Mesenchymal stem cell (in vitro differentiated cells and primary cell): ENCODE results near the gene LRRC37B.

Experiments
- DNase-seq: peaks from one replicate; pipeline ENCODE4 v3.0.0-alpha.2; 2013
- H2AFZ ChIP-seq: one replicate; pipeline ENCODE4 v1.6.1; 2013; ENCODE audit warnings: low read depth, mild to moderate bottlenecking, control low read depth, inconsistent platforms, low read length, moderate library complexity
- H2AK5ac ChIP-seq: 2 replicates; pipeline ENCODE4 v1.6.1; 2013; ENCODE audit warnings: low read length, moderate library complexity, mild to moderate bottlenecking, inconsistent platforms; ENCODE audit not compliant: severe bottlenecking
- H2BK120ac ChIP-seq: one replicate; pipeline ENCODE4 v1.6.1; 2013; ENCODE audit warnings: low read depth, mild to moderate bottlenecking, inconsistent platforms, low read length, moderate library complexity
- H2BK12ac ChIP-seq, 2 experiments: one replicate each; pipeline ENCODE4 v1.6.1; 2013; ENCODE audit warnings: inconsistent platforms in 2 of 2, low read length in 2 of 2, mild to moderate bottlenecking in 2 of 2, moderate library complexity in 2 of 2, control low read depth in 1 of 2
- H2BK15ac ChIP-seq: one replicate; pipeline ENCODE4 v1.6.1; 2013; ENCODE audit warnings: mild to moderate bottlenecking, low read depth, inconsistent platforms; ENCODE audit not compliant: poor library complexity, severe bottlenecking
- H2BK5ac ChIP-seq: 2 replicates; pipeline ENCODE4 v1.6.1; 2013; ENCODE audit warnings: low read depth, mild to moderate bottlenecking, low read length, control low read depth, inconsistent platforms; ENCODE audit not compliant: poor library complexity, severe bottlenecking
- H3K14ac ChIP-seq, 2 experiments: one replicate each; pipeline ENCODE4 v1.6.1; 2013; ENCODE audit warnings: inconsistent platforms in 2 of 2, low read length in 2 of 2, control low read depth in 1 of 2, mild to moderate bottlenecking in 1 of 2, moderate library complexity in 1 of 2
- H3K18ac ChIP-seq, 2 experiments: one replicate each; pipeline ENCODE4 v1.6.1; 2013; ENCODE audit warnings: inconsistent platforms in 2 of 2, low read length in 2 of 2, control low read depth in 1 of 2, low read depth in 1 of 2, mild to moderate bottlenecking in 1 of 2
- H3K23ac ChIP-seq, 2 experiments: one replicate each; pipeline ENCODE4 v1.6.1; 2013; ENCODE audit warnings: inconsistent platforms in 2 of 2, low read length in 2 of 2, mild to moderate bottlenecking in 2 of 2, moderate library complexity in 2 of 2, control low read depth in 1 of 2
- H3K27ac ChIP-seq: 2 replicates; pipeline ENCODE4 v1.5.1; 2013; ENCODE audit warnings: mild to moderate bottlenecking, moderate library complexity, low read length, control low read depth, inconsistent platforms; ENCODE audit not compliant: poor library complexity, severe bottlenecking
- H3K27me3 ChIP-seq, 2 experiments: 2 replicates each; pipeline versions ENCODE4 v1.6.1 to v1.7.0; 2013; ENCODE audit warnings: low read length in 2 of 2, mild to moderate bottlenecking in 2 of 2, moderate library complexity in 2 of 2, control low read depth in 1 of 2, inconsistent platforms in 1 of 2; ENCODE audit not compliant: control insufficient read depth in 1 of 2, insufficient read depth in 1 of 2
- H3K36me3 ChIP-seq, 2 experiments: 2 replicates each; pipeline versions ENCODE4 v1.6.1 to v1.7.0; 2013; ENCODE audit warnings: low read length in 2 of 2, control low read depth in 1 of 2, inconsistent platforms in 1 of 2, low read depth in 1 of 2, mild to moderate bottlenecking in 1 of 2; ENCODE audit not compliant: insufficient read depth in 2 of 2, control insufficient read depth in 1 of 2
- H3K4ac ChIP-seq, 2 experiments: one replicate each; pipeline ENCODE4 v1.6.1; 2013; ENCODE audit warnings: inconsistent platforms in 2 of 2, low read length in 2 of 2, mild to moderate bottlenecking in 2 of 2, moderate library complexity in 2 of 2, control low read depth in 1 of 2, low read depth in 1 of 2
- H3K4me1 ChIP-seq: 2 replicates; pipeline ENCODE4 v1.6.1; 2013; ENCODE audit warnings: low read depth, low read length, control low read depth; ENCODE audit not compliant: control insufficient read depth, insufficient read depth
- H3K4me2 ChIP-seq: 2 replicates; pipeline ENCODE4 v1.6.1; 2013; ENCODE audit warnings: low read length, mild to moderate bottlenecking, inconsistent platforms; ENCODE audit not compliant: poor library complexity, severe bottlenecking
- H3K4me3 ChIP-seq, 2 experiments: 2 replicates each; pipeline versions ENCODE4 v1.5.1 to v1.7.0; 2013; ENCODE audit warnings: low read length in 2 of 2, mild to moderate bottlenecking in 2 of 2, control low read depth in 1 of 2, low read depth in 1 of 2; ENCODE audit not compliant: insufficient read depth in 1 of 2
- H3K79me1 ChIP-seq: replicated peaks from 2 replicates; pipeline ENCODE4 v1.6.1; 2013; ENCODE audit warnings: mild to moderate bottlenecking, control low read depth, low read length, inconsistent platforms; ENCODE audit not compliant: poor library complexity, severe bottlenecking
- H3K9ac ChIP-seq: 2 replicates; pipeline ENCODE4 v1.7.0; 2013; ENCODE audit warnings: mild to moderate bottlenecking, low read length, moderate library complexity
- H3K9me3 ChIP-seq: 2 replicates; pipeline ENCODE4 v1.7.0; 2013; ENCODE audit warnings: mild to moderate bottlenecking, low read length; ENCODE audit not compliant: control insufficient read depth
- H4K8ac ChIP-seq: one replicate; pipeline ENCODE4 v1.6.1; 2013; ENCODE audit warnings: inconsistent platforms, mild to moderate bottlenecking, low read length, moderate library complexity
- H4K91ac ChIP-seq: one replicate; pipeline ENCODE4 v1.6.1; 2013; ENCODE audit warnings: mild to moderate bottlenecking, low read length, inconsistent platforms
- WGBS: methylation state at CpG from one replicate; pipeline ENCODE4 v1.1.7; 2013; ENCODE audit warnings: mixed read lengths; 5-methylcytosine and 5-hydroxymethylcytosine counted together

LRRC37B gene

DNA sequence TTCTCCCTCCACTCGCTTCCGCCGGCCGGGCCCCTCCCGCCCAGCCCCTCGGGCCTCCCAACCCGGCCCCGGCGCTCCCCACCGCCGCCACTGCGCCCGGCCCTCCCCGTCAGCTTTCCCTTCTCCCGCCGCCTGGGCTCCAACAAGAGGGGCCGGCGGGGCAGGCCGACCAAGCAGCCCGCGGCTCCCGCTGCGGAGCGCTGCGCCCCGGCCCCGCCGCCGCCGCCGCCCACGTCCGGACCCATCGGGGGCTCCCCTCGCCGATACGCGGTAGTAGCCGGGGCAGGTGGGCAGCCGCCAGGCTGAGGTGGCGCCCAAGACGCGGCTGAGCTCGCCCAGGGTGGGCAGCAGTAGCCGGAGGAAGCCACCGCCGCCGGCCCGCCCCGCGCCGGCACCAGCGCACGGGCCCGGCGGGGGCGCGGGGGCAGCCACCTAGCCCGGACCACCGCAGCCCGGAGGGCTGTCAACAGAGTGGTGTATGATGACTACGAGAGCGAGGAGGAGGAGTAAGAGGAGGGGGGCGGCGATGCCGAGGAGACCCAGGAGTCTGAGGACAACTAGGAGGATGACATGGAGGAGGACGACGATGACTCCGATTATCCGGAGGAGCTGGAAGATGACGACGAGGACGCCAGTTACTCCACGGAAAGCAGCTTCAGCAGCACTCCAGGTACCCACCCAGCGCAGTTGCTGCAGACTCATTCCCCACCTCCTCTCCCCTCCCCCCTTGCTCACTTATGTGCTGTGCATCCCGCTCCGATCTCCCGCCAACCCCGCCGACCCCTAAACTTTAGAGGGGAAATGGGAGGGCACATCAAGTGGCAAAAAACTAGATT lies 498 bp downstream of the LRRC37B start:
- Histone ChIP-seq H3K9me3 (no peaks in the 10 kb centered on the region), H3K4me1 (peaks cover 8% of the 10 kb centered on the region), H3K4ac (peak overlapping the region; percentile 17 to 98), H2BK5ac (no peak overlapping the region), H3K9ac (peak overlapping the region; percentile 91), H3K36me3 (peaks cover 0 to 5% of the 10 kb centered on the region in 2 experiments), H3K14ac (peak overlapping the region in 1 of 2 experiments; percentile 91), H2AFZ (peak overlapping the region; percentile 95), H3K79me1 (peaks cover 8% of the 10 kb centered on the region), H4K8ac (peak overlapping the region; percentile 89), H3K4me2 (peak overlapping the region; percentile 89), H3K4me3 (peak overlapping the region; percentile 94 to 98), H2AK5ac (no peak overlapping the region), H4K91ac (peak overlapping the region; percentile 80), H3K27me3 (no peaks in the 10 kb centered on the region), H3K27ac (no peak overlapping the region), H2BK120ac (peak overlapping the region; percentile 82), H2BK12ac (no peak overlapping the region), H2BK15ac (no peak overlapping the region), H3K18ac (peak overlapping the region; percentile 62 to 96), H3K23ac (peak overlapping the region in 1 of 2 experiments; percentile 89)
- 2% methylated on average over 52 of the region's 80 CpGs for WGBS
- DNase-seq, result peak; percentile 33

DNA sequence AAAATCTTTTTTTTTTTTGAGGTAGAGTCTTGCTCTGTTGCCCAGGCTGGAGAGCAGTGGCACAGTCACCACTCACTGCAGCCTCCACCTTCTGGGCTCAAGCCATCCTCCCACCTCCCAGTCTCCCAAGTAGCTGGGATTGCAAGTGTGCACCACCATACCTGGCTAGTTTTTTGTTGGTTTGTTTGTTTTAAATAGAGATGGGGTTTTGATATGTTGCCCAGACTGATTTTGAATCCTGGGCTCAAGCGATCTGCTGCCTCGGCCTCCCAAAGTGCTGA lies 2.0 kb downstream of the LRRC37B start:
- no peaks in the 10 kb centered on the region for H3K27me3 ChIP-seq

DNA sequence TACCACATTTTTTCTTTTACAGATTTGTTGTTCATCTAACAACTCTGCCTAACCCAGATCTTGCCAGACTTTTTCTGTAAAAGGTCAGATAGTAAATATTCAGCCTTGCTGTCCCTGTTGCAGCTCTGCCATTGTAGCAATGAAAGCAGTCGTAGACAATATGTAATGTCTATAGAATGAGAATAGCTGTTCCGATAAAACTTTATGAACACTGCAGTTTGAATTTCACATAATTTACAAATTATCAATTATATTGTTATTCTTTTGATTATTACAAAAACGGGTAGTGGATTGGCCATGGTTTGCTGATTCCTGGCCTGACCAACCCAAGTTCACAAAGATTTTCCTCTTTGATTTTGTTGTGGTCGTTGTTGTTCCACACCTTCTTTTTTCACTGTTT lies 2.9 kb downstream of the LRRC37B start:
- no peak overlapping the region for H4K8ac ChIP-seq
- H3K79me1 ChIP-seq, result peaks cover 8% of the 10 kb centered on the region
- H3K4me1 ChIP-seq, result peaks cover 8% of the 10 kb centered on the region

More for the DNA sequence above, 2.0 kb downstream of the LRRC37B start:
- no peak overlapping the region for H2BK12ac ChIP-seq
- H3K9ac ChIP-seq, result peak overlapping the region; percentile 91
- no peak overlapping the region for H2BK120ac ChIP-seq
- H4K8ac ChIP-seq, result no peak overlapping the region
- peaks cover 8% of the 10 kb centered on the region for H3K4me1 ChIP-seq
- H3K4me2 ChIP-seq, result no peak overlapping the region
- no peak overlapping the region for H3K23ac ChIP-seq
- H2AK5ac ChIP-seq, result no peak overlapping the region
- DNase-seq, result no peak
- no peak overlapping the region for H3K18ac ChIP-seq
- H2BK5ac ChIP-seq, result no peak overlapping the region
- H3K9me3 ChIP-seq, result no peaks in the 10 kb centered on the region
- H3K79me1 ChIP-seq, result peaks cover 8% of the 10 kb centered on the region
- H3K36me3 ChIP-seq, result peaks cover 0 to 5% of the 10 kb centered on the region in 2 experiments
- H4K91ac ChIP-seq, result no peak overlapping the region
- 100% methylated on average over 2 of the region's 2 CpGs for WGBS
- peak overlapping the region in 1 of 2 experiments; percentile 98 for H3K4me3 ChIP-seq
- no peak overlapping the region for H2AFZ ChIP-seq
- no peak overlapping the region for H3K4ac ChIP-seq
- no peak overlapping the region for H3K14ac ChIP-seq
- no peak overlapping the region for H2BK15ac ChIP-seq
- no peak overlapping the region for H3K27ac ChIP-seq

DNA sequence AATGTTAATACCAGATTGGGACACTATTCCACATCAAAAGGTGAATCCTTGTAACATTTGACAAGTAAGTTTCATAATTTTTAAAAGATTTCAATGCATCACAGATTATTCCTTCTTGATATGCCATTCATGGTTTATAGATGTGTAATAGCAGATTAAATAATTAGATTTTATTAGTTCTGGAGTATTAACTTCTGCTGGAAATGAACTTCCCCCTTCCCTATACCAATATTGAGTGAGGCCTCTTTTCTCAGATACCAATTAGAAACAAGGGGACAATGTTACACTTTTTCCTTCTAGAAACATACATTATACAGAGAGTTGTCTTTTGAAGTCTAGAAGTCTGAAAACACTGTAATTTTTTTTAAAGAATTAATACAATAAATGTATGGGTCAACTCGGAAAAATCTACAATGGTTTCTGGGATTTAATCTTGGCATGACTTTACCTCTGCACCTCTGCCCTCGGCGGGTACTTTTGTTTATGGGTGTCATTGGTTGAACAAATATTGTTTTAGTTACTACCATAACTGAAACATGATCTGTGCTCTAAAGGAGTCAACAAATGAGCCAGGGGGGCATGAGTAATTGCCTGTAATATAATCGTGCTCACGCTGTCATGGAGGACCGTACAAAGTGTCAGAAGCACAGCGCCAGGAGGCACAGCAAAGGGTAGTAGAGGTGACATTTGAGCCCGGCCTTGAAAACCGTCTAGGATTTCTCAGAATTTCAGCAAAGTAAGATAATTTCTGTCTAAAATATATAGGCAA lies 8.2 kb downstream of the LRRC37B start:
- Histone ChIP-seq H3K9ac (no peak overlapping the region), H3K4me3 (no peak overlapping the region)
- no peak for DNase-seq

More for the DNA sequence above, 2.9 kb downstream of the LRRC37B start:
- no peak overlapping the region for H2BK5ac ChIP-seq
- DNase-seq, result no peak
- H2BK12ac ChIP-seq, result no peak overlapping the region
- no peak overlapping the region for H3K27ac ChIP-seq
- no peak overlapping the region for H2AFZ ChIP-seq
- no peak overlapping the region for H3K9ac ChIP-seq
- H3K14ac ChIP-seq, result no peak overlapping the region
- no peaks in the 10 kb centered on the region for H3K27me3 ChIP-seq
- H3K4me2 ChIP-seq, result no peak overlapping the region
- peaks cover 0 to 5% of the 10 kb centered on the region in 2 experiments for H3K36me3 ChIP-seq
- H2BK120ac ChIP-seq, result no peak overlapping the region
- no peaks in the 10 kb centered on the region for H3K9me3 ChIP-seq
- H2BK15ac ChIP-seq, result no peak overlapping the region
- no peak overlapping the region for H3K4ac ChIP-seq
- H4K91ac ChIP-seq, result no peak overlapping the region
- H3K23ac ChIP-seq, result no peak overlapping the region
- no CpG with 5 or more reads among the region's 4 CpGs for WGBS
- H3K4me3 ChIP-seq, result no peak overlapping the region
- no peak overlapping the region for H3K18ac ChIP-seq
- no peak overlapping the region for H2AK5ac ChIP-seq

More for the DNA sequence above, 8.2 kb downstream of the LRRC37B start:
- Histone ChIP-seq H3K9me3 (no peaks in the 10 kb centered on the region), H3K79me1 (peaks cover 15% of the 10 kb centered on the region), H3K23ac (no peak overlapping the region), H3K14ac (no peak overlapping the region), H3K4me1 (peaks cover 2% of the 10 kb centered on the region), H2BK5ac (no peak overlapping the region), H2AK5ac (no peak overlapping the region), H4K91ac (no peak overlapping the region), H3K27ac (no peak overlapping the region), H2BK120ac (no peak overlapping the region), H3K18ac (no peak overlapping the region), H3K36me3 (peaks cover 7 to 15% of the 10 kb centered on the region in 2 experiments), H3K4me2 (no peak overlapping the region), H4K8ac (no peak overlapping the region), H3K27me3 (no peaks in the 10 kb centered on the region), H2AFZ (no peak overlapping the region), H2BK12ac (no peak overlapping the region), H3K4ac (no peak overlapping the region), H2BK15ac (no peak overlapping the region)
- 92% methylated on average over 7 of the region's 9 CpGs for WGBS
